SK-N-SH (cell line): Measurements from ENCODE around the gene CD96. TPM values are rescaled to one million over a fixed set of nuclear protein-coding genes. Genes with fewer than 3 reads are reported as not detected.

Source experiments
- CTCF ChIA-PET: fragments of 300-600, 350-600 bp; formaldehyde crosslinking; extraction: SDS; loops from one replicate; lab custom pipeline; 2021; lab: Yijun Ruan, JAX
- POLR2A ChIA-PET: fragments of 350-600 bp; sonication (Branson Sonifier 250); formaldehyde crosslinking; extraction: SDS; loops from one replicate; lab custom pipeline; 2020; ENCODE audit warnings: antibody characterized with exemption, inconsistent platforms; lab: Yijun Ruan, JAX
- DNase-seq: peaks from one replicate; pipeline ENCODE4 v3.0.0; 2012
- H2AFZ ChIP-seq: fragments of 200-600 bp; sonication (generic); 2 replicates; pipeline ENCODE4 v1.8.1; 2016; ENCODE audit warnings: antibody characterized with exemption, mild to moderate bottlenecking, low read depth
- H3F3A ChIP-seq: fragments of 200-600 bp; sonication (generic); replicated peaks from 2 replicates; pipeline ENCODE3; 2016; ENCODE audit warnings: antibody characterized with exemption, mild to moderate bottlenecking; ENCODE audit not compliant: insufficient read depth
- H3K27ac ChIP-seq, 2 experiments: fragments of 200-500 bp in 1 of 2; fragments of 200-600 bp in 1 of 2; sonication (Bioruptor generic) in 1 of 2; sonication (generic), shearing (Covaris generic) in 1 of 2; 2 replicates each; pipeline versions ENCODE4 v1.5.1 to v1.6.1; 2014 to 2016; ENCODE audit warnings: low read depth in 2 of 2, inconsistent platforms in 1 of 2, low read length in 1 of 2, mild to moderate bottlenecking in 1 of 2, mixed read lengths in 1 of 2
- H3K27me3 ChIP-seq: fragments of 200-600 bp; sonication (generic), shearing (Covaris generic); 2 replicates; pipeline ENCODE4 v1.6.1; 2016; ENCODE audit warnings: mixed run types; ENCODE audit not compliant: insufficient read depth
- H3K36me3 ChIP-seq, 2 experiments: fragments of 200-500 bp in 1 of 2; fragments of 200-600 bp in 1 of 2; sonication (Bioruptor generic) in 1 of 2; sonication (generic) in 1 of 2; replicated peaks in 1 of 2; 2 replicates each; pipeline versions ENCODE3 to v1.5.1; 2014 to 2016; ENCODE audit warnings: low read length in 1 of 2, mild to moderate bottlenecking in 1 of 2; ENCODE audit not compliant: insufficient read depth in 2 of 2, control insufficient read depth in 1 of 2
- H3K4me1 ChIP-seq, 2 experiments: fragments of 200-500 bp in 1 of 2; fragments of 200-600 bp in 1 of 2; sonication (Bioruptor generic) in 1 of 2; sonication (generic), shearing (Covaris generic) in 1 of 2; 2 replicates each; pipeline versions ENCODE4 v1.5.1 to v1.6.1; 2014 to 2016; ENCODE audit warnings: low read depth in 1 of 2, low read length in 1 of 2, mixed run types in 1 of 2; ENCODE audit not compliant: insufficient read depth in 2 of 2, control insufficient read depth in 1 of 2
- H3K4me2 ChIP-seq: fragments of 200-600 bp; sonication (generic), shearing (Covaris generic); 2 replicates; pipeline ENCODE4 v1.6.1; 2017; ENCODE audit warnings: mixed run types
- H3K4me3 ChIP-seq, 2 experiments: fragments of 200-500 bp in 1 of 2; fragments of 200-600 bp in 1 of 2; sonication (Bioruptor generic) in 1 of 2; sonication (generic), shearing (Covaris generic) in 1 of 2; 2 replicates each; pipeline versions ENCODE4 v1.5.1 to v1.8.1; 2014 to 2016; ENCODE audit warnings: low read depth in 2 of 2, inconsistent platforms in 1 of 2, low read length in 1 of 2, mild to moderate bottlenecking in 1 of 2, mixed read lengths in 1 of 2, moderate library complexity in 1 of 2
- H3K79me2 ChIP-seq: fragments of 200-600 bp; sonication (generic); 2 replicates; pipeline ENCODE4 v1.8.1; 2017; ENCODE audit warnings: mild to moderate bottlenecking; ENCODE audit not compliant: insufficient read depth
- H3K9ac ChIP-seq: fragments of 200-600 bp; sonication (generic); 2 replicates; pipeline ENCODE4 v1.6.1; 2017; ENCODE audit warnings: mixed run types
- H3K9me2 ChIP-seq: fragments of 200-600 bp; sonication (generic); 2 replicates; pipeline ENCODE4 v1.6.1; 2017; ENCODE audit warnings: mixed run types
- H3K9me3 ChIP-seq: fragments of 200-600 bp; sonication (generic); 2 replicates; pipeline ENCODE4 v1.6.1; 2017; ENCODE audit warnings: mixed run types, mild to moderate bottlenecking, moderate library complexity
- H4K20me1 ChIP-seq: fragments of 200-600 bp; sonication (generic); 2 replicates; pipeline ENCODE4 v1.6.1; 2017; ENCODE audit warnings: mild to moderate bottlenecking, mixed run types; ENCODE audit not compliant: insufficient read depth
- CHD2 ChIP-seq: fragments of 150-350 bp; IDR thresholded peaks from 2 replicates; pipeline ENCODE4 v1.6.1; 2018; ENCODE audit warnings: low read length; ENCODE audit not compliant: partially characterized antibody
- EZH2phosphoT487 ChIP-seq: fragments of 200-600 bp; sonication (generic); IDR thresholded peaks from 2 replicates; pipeline ENCODE4 v1.6.1; 2017; ENCODE audit warnings: low read depth, mixed run types, mild to moderate bottlenecking, antibody characterized with exemption, moderate library complexity, borderline replicate concordance
- FOSL2 ChIP-seq: IDR thresholded peaks from 2 replicates; pipeline ENCODE4 v1.4.0; 2012; ENCODE audit warnings: low read depth, mild to moderate bottlenecking, moderate library complexity, borderline replicate concordance
- FOXJ3 ChIP-seq: sonication (generic); formaldehyde crosslinking; IDR thresholded peaks from 2 replicates; pipeline ENCODE4 v1.5.1; 2020; ENCODE audit warnings: mild to moderate bottlenecking, missing genetic modification reagents
- MEF2A ChIP-seq: IDR thresholded peaks from 2 replicates; pipeline ENCODE4 v1.4.0; 2012; ENCODE audit warnings: low read depth, borderline replicate concordance
- PBX3 ChIP-seq: IDR thresholded peaks from 2 replicates; pipeline ENCODE4; 2012
- POLR2AphosphoS5 ChIP-seq: IDR thresholded peaks from 2 replicates; pipeline ENCODE4 v1.6.1; 2012; ENCODE audit warnings: low read depth, low read length
- RCOR1 ChIP-seq: fragments of 150-350 bp; IDR thresholded peaks from 2 replicates; pipeline ENCODE4 v1.6.1; 2017; ENCODE audit warnings: antibody characterized with exemption, low read length
- SMC3 ChIP-seq: IDR thresholded peaks from 2 replicates; pipeline ENCODE4 v1.6.1; 2012; ENCODE audit warnings: low read depth, low read length, improper control_type of control experiment
- TAF1 ChIP-seq: IDR thresholded peaks from 2 replicates; pipeline ENCODE4 v1.6.1; 2012; ENCODE audit warnings: low read depth, mild to moderate bottlenecking, low read length, moderate library complexity, borderline replicate concordance
- TCF12 ChIP-seq: IDR thresholded peaks from 2 replicates; pipeline ENCODE4 v1.4.0; 2012
- TEAD4 ChIP-seq: IDR thresholded peaks from 2 replicates; pipeline ENCODE4 v1.4.0; 2012; ENCODE audit warnings: mild to moderate bottlenecking, borderline replicate concordance; ENCODE audit not compliant: insufficient read depth
- YY1 ChIP-seq: IDR thresholded peaks from 2 replicates; pipeline ENCODE4 v1.4.0; 2012; ENCODE audit warnings: low read depth, mild to moderate bottlenecking
- ZBTB33 ChIP-seq: IDR thresholded peaks from 2 replicates; pipeline ENCODE4 v1.4.0; 2012; ENCODE audit warnings: low read depth, borderline replicate concordance
- WGBS: methylation state at CpG from one replicate; pipeline ENCODE4 v1.1.6; 2017; ENCODE audit warnings: low lambda C conversion rate; 5-methylcytosine and 5-hydroxymethylcytosine counted together
- polyA plus RNA-seq, 3 experiments: library from polyadenylated mRNA; depleted of rRNA; stranded (reverse); fragments of >200 nt; gene quantifications; 2 replicates each; pipeline ENCODE4 v1.2.3, GENCODE V29; 2012
- TF ChIP-seq, protein P1 (sequence below): IDR thresholded peaks from 2 replicates; pipeline ENCODE4 v1.6.1; 2012; ENCODE audit warnings: mild to moderate bottlenecking, low read depth, low read length, moderate library complexity
- TF ChIP-seq, protein P2 (sequence below): IDR thresholded peaks from 2 replicates; pipeline ENCODE4 v1.4.0; 2012; ENCODE audit warnings: low read depth
- TF ChIP-seq, protein P3 (sequence below): fragments of 200-600 bp; sonication (generic); IDR thresholded peaks from 2 replicates; pipeline ENCODE4 v1.6.1; 2017; ENCODE audit warnings: antibody characterized with exemption, mild to moderate bottlenecking, moderate library complexity

Gene CD96
- polyA plus RNA-seq, 1 of the 3 experiments (the other 2 are of a cell fraction) = 0.02 TPM

GRCh38 chr3:111603679-111604078 is 61.7 kb downstream of the CD96 start:
- DNase-seq = no peak
- Histone ChIP-seq H3K27me3 (no peaks in the 10 kb centered on the region), H3K9me2 (no peaks in the 10 kb centered on the region), H3F3A (no peaks in the 10 kb centered on the region)
- CTCF ChIA-PET = interaction anchor here (0.6 kb wide), 1 partner anchor 200 kb away, joined by 3 read pairs; no protein-coding TSS in a partner anchor
- no peak for TF ChIP-seq FOXJ3 (CRISPR knock-in tag)
- TF ChIP-seq RCOR1 = no peak
- no peak for TF ChIP-seq TEAD4
- TF ChIP-seq TAF1 = no peak
- TF ChIP-seq, all 33 proteins: peak for 0
- Histone ChIP-seq H3K9ac (no peak overlapping the region), H4K20me1 (no peaks in the 10 kb centered on the region), H3K36me3 (no peaks in the 10 kb centered on the region), H3K79me2 (no peaks in the 10 kb centered on the region), H3K4me3 (no peak overlapping the region), H3K9me3 (no peaks in the 10 kb centered on the region), H3K4me1 (no peaks in the 10 kb centered on the region), H3K4me2 (no peak overlapping the region), H2AFZ (no peak overlapping the region), H3K27ac (no peak overlapping the region)
- 95% methylated on average over 1 of the region's 1 CpG for WGBS
- POLR2A ChIA-PET = no interaction called here

DNA sequence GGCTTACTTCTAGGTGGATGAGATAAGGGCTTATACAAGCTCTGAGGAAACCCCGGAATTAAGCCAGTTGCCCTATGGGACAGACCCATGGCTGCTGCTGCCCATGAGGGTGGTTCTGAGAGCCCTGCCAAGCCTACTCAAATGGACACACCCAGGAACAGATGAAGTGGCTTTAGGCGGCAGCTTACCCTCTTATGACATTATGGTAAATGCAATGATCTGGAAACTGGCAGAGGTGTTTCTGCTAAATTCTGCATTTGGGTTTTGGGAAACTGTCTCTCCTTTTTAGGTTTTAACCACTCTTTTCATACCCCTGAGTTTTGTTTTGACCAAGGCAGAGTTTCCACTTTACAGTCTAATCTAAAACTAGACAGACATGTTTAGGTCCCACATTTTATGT is 62.1 kb downstream of the CD96 start:
- CTCF ChIA-PET = no interaction called here
- Histone ChIP-seq H3K4me2 (no peak overlapping the region), H3K9ac (no peak overlapping the region), H3K36me3 (no peaks in the 10 kb centered on the region), H3F3A (no peaks in the 10 kb centered on the region), H2AFZ (no peak overlapping the region), H3K79me2 (no peaks in the 10 kb centered on the region), H3K27me3 (no peaks in the 10 kb centered on the region), H3K9me2 (no peaks in the 10 kb centered on the region), H3K9me3 (no peaks in the 10 kb centered on the region), H4K20me1 (no peaks in the 10 kb centered on the region), H3K4me1 (no peaks in the 10 kb centered on the region), H3K4me3 (no peak overlapping the region), H3K27ac (no peak overlapping the region)
- TF ChIP-seq YY1 = no peak
- no peak for TF ChIP-seq MEF2A
- TF ChIP-seq, protein P1, sequence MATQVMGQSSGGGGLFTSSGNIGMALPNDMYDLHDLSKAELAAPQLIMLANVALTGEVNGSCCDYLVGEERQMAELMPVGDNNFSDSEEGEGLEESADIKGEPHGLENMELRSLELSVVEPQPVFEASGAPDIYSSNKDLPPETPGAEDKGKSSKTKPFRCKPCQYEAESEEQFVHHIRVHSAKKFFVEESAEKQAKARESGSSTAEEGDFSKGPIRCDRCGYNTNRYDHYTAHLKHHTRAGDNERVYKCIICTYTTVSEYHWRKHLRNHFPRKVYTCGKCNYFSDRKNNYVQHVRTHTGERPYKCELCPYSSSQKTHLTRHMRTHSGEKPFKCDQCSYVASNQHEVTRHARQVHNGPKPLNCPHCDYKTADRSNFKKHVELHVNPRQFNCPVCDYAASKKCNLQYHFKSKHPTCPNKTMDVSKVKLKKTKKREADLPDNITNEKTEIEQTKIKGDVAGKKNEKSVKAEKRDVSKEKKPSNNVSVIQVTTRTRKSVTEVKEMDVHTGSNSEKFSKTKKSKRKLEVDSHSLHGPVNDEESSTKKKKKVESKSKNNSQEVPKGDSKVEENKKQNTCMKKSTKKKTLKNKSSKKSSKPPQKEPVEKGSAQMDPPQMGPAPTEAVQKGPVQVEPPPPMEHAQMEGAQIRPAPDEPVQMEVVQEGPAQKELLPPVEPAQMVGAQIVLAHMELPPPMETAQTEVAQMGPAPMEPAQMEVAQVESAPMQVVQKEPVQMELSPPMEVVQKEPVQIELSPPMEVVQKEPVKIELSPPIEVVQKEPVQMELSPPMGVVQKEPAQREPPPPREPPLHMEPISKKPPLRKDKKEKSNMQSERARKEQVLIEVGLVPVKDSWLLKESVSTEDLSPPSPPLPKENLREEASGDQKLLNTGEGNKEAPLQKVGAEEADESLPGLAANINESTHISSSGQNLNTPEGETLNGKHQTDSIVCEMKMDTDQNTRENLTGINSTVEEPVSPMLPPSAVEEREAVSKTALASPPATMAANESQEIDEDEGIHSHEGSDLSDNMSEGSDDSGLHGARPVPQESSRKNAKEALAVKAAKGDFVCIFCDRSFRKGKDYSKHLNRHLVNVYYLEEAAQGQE = no peak
- TF ChIP-seq, protein P2, sequence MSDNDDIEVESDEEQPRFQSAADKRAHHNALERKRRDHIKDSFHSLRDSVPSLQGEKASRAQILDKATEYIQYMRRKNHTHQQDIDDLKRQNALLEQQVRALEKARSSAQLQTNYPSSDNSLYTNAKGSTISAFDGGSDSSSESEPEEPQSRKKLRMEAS = no peak
- no peak for TF ChIP-seq EZH2phosphoT487
- no peak for TF ChIP-seq SMC3
- TF ChIP-seq CHD2 = no peak
- no peak for TF ChIP-seq RCOR1
- TF ChIP-seq POLR2AphosphoS5 = no peak
- TF ChIP-seq, protein P3, sequence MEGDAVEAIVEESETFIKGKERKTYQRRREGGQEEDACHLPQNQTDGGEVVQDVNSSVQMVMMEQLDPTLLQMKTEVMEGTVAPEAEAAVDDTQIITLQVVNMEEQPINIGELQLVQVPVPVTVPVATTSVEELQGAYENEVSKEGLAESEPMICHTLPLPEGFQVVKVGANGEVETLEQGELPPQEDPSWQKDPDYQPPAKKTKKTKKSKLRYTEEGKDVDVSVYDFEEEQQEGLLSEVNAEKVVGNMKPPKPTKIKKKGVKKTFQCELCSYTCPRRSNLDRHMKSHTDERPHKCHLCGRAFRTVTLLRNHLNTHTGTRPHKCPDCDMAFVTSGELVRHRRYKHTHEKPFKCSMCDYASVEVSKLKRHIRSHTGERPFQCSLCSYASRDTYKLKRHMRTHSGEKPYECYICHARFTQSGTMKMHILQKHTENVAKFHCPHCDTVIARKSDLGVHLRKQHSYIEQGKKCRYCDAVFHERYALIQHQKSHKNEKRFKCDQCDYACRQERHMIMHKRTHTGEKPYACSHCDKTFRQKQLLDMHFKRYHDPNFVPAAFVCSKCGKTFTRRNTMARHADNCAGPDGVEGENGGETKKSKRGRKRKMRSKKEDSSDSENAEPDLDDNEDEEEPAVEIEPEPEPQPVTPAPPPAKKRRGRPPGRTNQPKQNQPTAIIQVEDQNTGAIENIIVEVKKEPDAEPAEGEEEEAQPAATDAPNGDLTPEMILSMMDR = no peak
- TF ChIP-seq FOSL2 = no peak
- TF ChIP-seq TCF12 = no peak
- TF ChIP-seq FOXJ3 (CRISPR knock-in tag) = no peak
- no peak for TF ChIP-seq PBX3
- no peak for TF ChIP-seq ZBTB33
- POLR2A ChIA-PET = no interaction called here
- DNase-seq = no peak
- 100% methylated on average over 1 of the region's 2 CpGs for WGBS
